ENCODE results near the gene KAT6B.

GRCh38 chr10:74969530-74969929 lies 143.1 kb downstream of the KAT6B start:
- no peak for TF ChIP-seq POLR2A (IDR thresholded peaks at IDR 0.05)
- TF ChIP-seq, protein P1, sequence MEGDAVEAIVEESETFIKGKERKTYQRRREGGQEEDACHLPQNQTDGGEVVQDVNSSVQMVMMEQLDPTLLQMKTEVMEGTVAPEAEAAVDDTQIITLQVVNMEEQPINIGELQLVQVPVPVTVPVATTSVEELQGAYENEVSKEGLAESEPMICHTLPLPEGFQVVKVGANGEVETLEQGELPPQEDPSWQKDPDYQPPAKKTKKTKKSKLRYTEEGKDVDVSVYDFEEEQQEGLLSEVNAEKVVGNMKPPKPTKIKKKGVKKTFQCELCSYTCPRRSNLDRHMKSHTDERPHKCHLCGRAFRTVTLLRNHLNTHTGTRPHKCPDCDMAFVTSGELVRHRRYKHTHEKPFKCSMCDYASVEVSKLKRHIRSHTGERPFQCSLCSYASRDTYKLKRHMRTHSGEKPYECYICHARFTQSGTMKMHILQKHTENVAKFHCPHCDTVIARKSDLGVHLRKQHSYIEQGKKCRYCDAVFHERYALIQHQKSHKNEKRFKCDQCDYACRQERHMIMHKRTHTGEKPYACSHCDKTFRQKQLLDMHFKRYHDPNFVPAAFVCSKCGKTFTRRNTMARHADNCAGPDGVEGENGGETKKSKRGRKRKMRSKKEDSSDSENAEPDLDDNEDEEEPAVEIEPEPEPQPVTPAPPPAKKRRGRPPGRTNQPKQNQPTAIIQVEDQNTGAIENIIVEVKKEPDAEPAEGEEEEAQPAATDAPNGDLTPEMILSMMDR (IDR thresholded peaks at IDR 0.05 in 4 of 5, conservative IDR thresholded peaks at IDR 0.05 in 1 of 5) = no peak
